Measurements from ENCODE around the gene EVL.

DNA sequence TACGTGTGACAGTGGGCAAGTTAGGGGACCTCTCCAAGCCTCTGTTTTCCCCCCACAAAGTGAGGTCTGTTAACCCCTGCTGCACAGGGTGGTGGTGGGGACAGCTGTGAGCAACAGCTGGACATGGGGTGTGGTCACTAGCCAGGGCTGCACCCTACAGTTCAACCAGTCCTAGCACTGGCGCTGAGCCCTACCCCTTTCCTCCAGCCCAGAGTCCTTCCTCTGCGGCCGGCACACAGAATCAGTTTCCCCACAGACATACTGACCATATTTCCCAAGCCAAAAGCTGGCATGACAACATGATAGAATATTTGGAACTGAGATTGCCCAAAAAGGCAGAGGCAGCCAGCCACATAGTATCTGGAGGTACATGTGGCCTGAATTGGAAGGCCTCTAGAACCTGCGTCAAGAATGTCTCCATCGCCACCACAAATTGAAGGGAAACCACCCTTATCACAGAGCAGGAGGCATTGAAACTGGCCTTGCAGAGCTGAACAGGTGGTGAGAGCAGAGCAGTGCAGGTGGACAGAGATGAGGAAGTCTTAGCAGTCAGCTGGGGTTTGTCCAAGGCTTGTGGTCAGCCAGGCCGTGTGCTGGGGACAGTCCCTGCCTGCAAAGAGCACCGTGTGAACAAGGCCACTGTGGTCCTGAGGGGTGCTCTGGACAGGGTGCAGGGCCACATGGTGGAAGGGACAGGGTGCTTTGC, 73.0 kb downstream of the EVL start:
- TF ChIP-seq, protein P1, sequence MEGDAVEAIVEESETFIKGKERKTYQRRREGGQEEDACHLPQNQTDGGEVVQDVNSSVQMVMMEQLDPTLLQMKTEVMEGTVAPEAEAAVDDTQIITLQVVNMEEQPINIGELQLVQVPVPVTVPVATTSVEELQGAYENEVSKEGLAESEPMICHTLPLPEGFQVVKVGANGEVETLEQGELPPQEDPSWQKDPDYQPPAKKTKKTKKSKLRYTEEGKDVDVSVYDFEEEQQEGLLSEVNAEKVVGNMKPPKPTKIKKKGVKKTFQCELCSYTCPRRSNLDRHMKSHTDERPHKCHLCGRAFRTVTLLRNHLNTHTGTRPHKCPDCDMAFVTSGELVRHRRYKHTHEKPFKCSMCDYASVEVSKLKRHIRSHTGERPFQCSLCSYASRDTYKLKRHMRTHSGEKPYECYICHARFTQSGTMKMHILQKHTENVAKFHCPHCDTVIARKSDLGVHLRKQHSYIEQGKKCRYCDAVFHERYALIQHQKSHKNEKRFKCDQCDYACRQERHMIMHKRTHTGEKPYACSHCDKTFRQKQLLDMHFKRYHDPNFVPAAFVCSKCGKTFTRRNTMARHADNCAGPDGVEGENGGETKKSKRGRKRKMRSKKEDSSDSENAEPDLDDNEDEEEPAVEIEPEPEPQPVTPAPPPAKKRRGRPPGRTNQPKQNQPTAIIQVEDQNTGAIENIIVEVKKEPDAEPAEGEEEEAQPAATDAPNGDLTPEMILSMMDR (conservative IDR thresholded peaks at IDR 0.05; ENCODE audit: low read length) = no peak
- no peak for TF ChIP-seq EZH2phosphoT487 (IDR thresholded peaks at IDR 0.05; ENCODE audit: borderline replicate concordance, low read depth, low read length)
